ENCODE measurements around the gene ACCS. TPM values are rescaled to one million over a fixed set of nuclear protein-coding genes. Genes with fewer than 3 reads are reported as not detected.

ACCS gene
- polyA plus RNA-seq, 2 of the 4 experiments (the other 2 are of a cell fraction): 21.7 to 24.9 TPM

- no peak for TF ChIP-seq CTCF (IDR thresholded peaks at IDR 0.05)
- no peak for TF ChIP-seq KDM5A (IDR thresholded peaks at IDR 0.05)
Measured at GRCh38 chr11:44046182-44046581, 19.9 kb upstream of the ACCS start (continued).

- WGBS (ENCODE audit: missing lambda C conversion rate): 12% methylated on average over 2 of the region's 2 CpGs
- POLR2A ChIA-PET: no interaction called here
Measured at GRCh38 chr11:44047298-44047697, 18.8 kb upstream of the ACCS start.

GRCh38 chr11:44047931-44048431 lies 18.1 kb upstream of the ACCS start, which contains the start of gene ACCSL:
TSS of gene ACCSL (plus strand) at chr11:44047981. CDS start at chr11:44048037, 56 bp downstream.
- CTCF ChIA-PET: interaction anchor here (1.6 kb wide), 1 partner anchor 11 kb away, joined by 5 read pairs; no protein-coding TSS in a partner anchor
- POLR2A ChIA-PET: no interaction called here
- ATAC-seq (no peak), FAIRE-seq (no peak), DNase-seq (ENCODE audit: low read depth in 1 of 2, low spot score in 1 of 2) (no peak)
- no peaks in the 10 kb centered on the region for H3K4me1 ChIP-seq
- WGBS (ENCODE audit: missing lambda C conversion rate): 57% methylated on average over 11 of the region's 12 CpGs
- no peak within 1 kb of the TSS for H3K4me3 ChIP-seq
- H3K27ac ChIP-seq: no peak within 1 kb of the TSS
- TF ChIP-seq FOSL2 (IDR thresholded peaks at IDR 0.05): no peak
- peak; percentile 14; the same call in 1 of the 2 replicates for TF ChIP-seq FOSL2 (CRISPR knock-in tag; IDR thresholded peaks at IDR 0.05)
- no peak for TF ChIP-seq HMGXB4 (CRISPR knock-in tag; IDR thresholded peaks at IDR 0.05; ENCODE audit: borderline replicate concordance)
- no peak within 1 kb of the TSS for H3K4me2 ChIP-seq
- H3K9me3 ChIP-seq: no peaks in the 10 kb centered on the region

More at GRCh38 chr11:44047298-44047697, 18.8 kb upstream of the ACCS start:
- Histone ChIP-seq H3K4me1 (no peaks in the 10 kb centered on the region), H3K9me3 (no peaks in the 10 kb centered on the region), H3K27ac (no peak overlapping the region), H3K4me2 (no peak overlapping the region), H3K4me3 (no peak overlapping the region)
- FAIRE-seq (no peak), ATAC-seq (no peak), DNase-seq (ENCODE audit: low read depth in 1 of 2, low spot score in 1 of 2) (no peak)
- TF ChIP-seq NFE2L2 (conservative IDR thresholded peaks at IDR 0.05; ENCODE audit: low read length) (no peak), EHMT2 (IDR thresholded peaks at IDR 0.05; ENCODE audit: low read depth) (no peak), JUNB (IDR thresholded peaks at IDR 0.05) (no peak), BHLHE40 (IDR thresholded peaks at IDR 0.05; ENCODE audit: low read depth, low read length) (no peak), ZSCAN20 (CRISPR knock-in tag; IDR thresholded peaks at IDR 0.05) (no peak), USF2 (IDR thresholded peaks at IDR 0.05) (peak; percentile 52; the same call in 1 of the 2 replicates), CBX8 (IDR thresholded peaks at IDR 0.05) (no peak), E2F6 (IDR thresholded peaks at IDR 0.05; ENCODE audit: borderline replicate concordance, low read depth) (no peak), CBX2 (IDR thresholded peaks at IDR 0.05; ENCODE audit: borderline replicate concordance, low read depth) (no peak)
- CTCF ChIA-PET: interaction anchor here (1.8 kb wide), 1 partner anchor 9 kb away, joined by 3 read pairs; no protein-coding TSS in a partner anchor

- CTCF ChIA-PET: interaction anchor here (0.9 to 1.1 kb wide), 3 partner anchors 14 to 159 kb away, joined by 3 to 4 read pairs (median 3); partner anchors contain the start of gene ACCS
- 27% methylated on average over 3 of the region's 3 CpGs for WGBS (ENCODE audit: missing lambda C conversion rate)
- FAIRE-seq: no peak
Measured at GRCh38 chr11:44049832-44050231, 16.2 kb upstream of the ACCS start.

More at GRCh38 chr11:44049832-44050231, 16.2 kb upstream of the ACCS start:
- Histone ChIP-seq H3K4me3 (no peak overlapping the region), H3K27ac (no peak overlapping the region), H3K4me2 (no peak overlapping the region), H3K9me3 (no peaks in the 10 kb centered on the region), H3K4me1 (no peaks in the 10 kb centered on the region)
- POLR2A ChIA-PET: no interaction called here
- ATAC-seq (no peak), DNase-seq (ENCODE audit: low read depth in 1 of 2, low spot score in 1 of 2) (no peak)
- no peak for TF ChIP-seq CHD2 (IDR thresholded peaks at IDR 0.05; ENCODE audit: low read length, partially characterized antibody)
